ENCODE data around the gene MROH7. TPM values are rescaled to one million over a fixed set of nuclear protein-coding genes. Genes with fewer than 3 reads are reported as not detected.

Gene MROH7
- polyA plus RNA-seq, 3 donors: 1.1 TPM; not detected in 2

- no peak overlapping the region for H3K9ac ChIP-seq (ENCODE audit: insufficient read depth, low read length, poor library complexity, severe bottlenecking)
- no peak overlapping the region for H3K27ac ChIP-seq (ENCODE audit: low read depth in 1 of 2, low read length in 2 of 2)
- Mint-ChIP-seq H3K27me3 (ENCODE audit: low read depth in 3 of 3) (peaks cover 0 to 2% (median 0%) of the 10 kb centered on the region in 3 donors), H3K4me1 (no peaks in the 10 kb centered on the region), H3K9me3 (peaks cover 0 to 5% (median 0%) of the 10 kb centered on the region in 7 donors), H3K36me3 (peaks cover 0 to 2% of the 10 kb centered on the region in 2 donors), H3K27ac (no peak overlapping the region), H3K4me3 (no peak overlapping the region)
- intact Hi-C loops (cut with micrococcal nuclease): no loop called here
- H3K4me1 ChIP-seq (ENCODE audit: control insufficient read depth in 1 of 2, insufficient read depth in 2 of 2, low read length in 2 of 2): no peaks in the 10 kb centered on the region
- H3K27me3 ChIP-seq (ENCODE audit: control insufficient read depth in 2 of 2, insufficient read depth in 2 of 2, low read length in 2 of 2): no peaks in the 10 kb centered on the region
- WGBS (ENCODE audit: insufficient coverage): 55% methylated on average over 5 of the region's 6 CpGs
- TF ChIP-seq CTCF (IDR thresholded peaks at IDR 0.05): no peak
- no peak overlapping the region for H3K4me2 ChIP-seq (replicated peaks; ENCODE audit: extremely low read depth, low read length, poor library complexity, severe bottlenecking)
- DNase-seq: peak in 1 of 3 donors; percentile 29
- no peak overlapping the region for H3K4me3 ChIP-seq (replicated peaks in 1 of 3; ENCODE audit: low read depth in 2 of 3, low read length in 3 of 3)
- H3K36me3 ChIP-seq (replicated peaks in 1 of 2; ENCODE audit: control insufficient read depth in 1 of 2, insufficient read depth in 2 of 2, low read length in 2 of 2): no peaks in the 10 kb centered on the region
- H2AFZ ChIP-seq (ENCODE audit: insufficient read depth, low read depth, low read length, poor library complexity, severe bottlenecking): no peak overlapping the region
- H4K20me1 ChIP-seq (ENCODE audit: insufficient read depth, low read length): no peaks in the 10 kb centered on the region
- H3K9me3 ChIP-seq (replicated peaks in 1 of 2; ENCODE audit: control insufficient read depth in 1 of 2, insufficient read depth in 1 of 2, low read length in 2 of 2): no peaks in the 10 kb centered on the region
- H3K79me2 ChIP-seq (ENCODE audit: insufficient read depth, low read length): no peaks in the 10 kb centered on the region
Measured at GRCh38 chr1:54666333-54666732, 24.7 kb downstream of the MROH7 start.

- Histone ChIP-seq H3K4me1 (ENCODE audit: control insufficient read depth in 1 of 2, insufficient read depth in 2 of 2, low read length in 2 of 2) (no peaks in the 10 kb centered on the region), H2AFZ (ENCODE audit: insufficient read depth, low read depth, low read length, poor library complexity, severe bottlenecking) (no peak overlapping the region), H3K9me3 (replicated peaks in 1 of 2; ENCODE audit: control insufficient read depth in 1 of 2, insufficient read depth in 1 of 2, low read length in 2 of 2) (no peaks in the 10 kb centered on the region), H3K79me2 (ENCODE audit: insufficient read depth, low read length) (no peaks in the 10 kb centered on the region), H3K36me3 (replicated peaks in 1 of 2; ENCODE audit: control insufficient read depth in 1 of 2, insufficient read depth in 2 of 2, low read length in 2 of 2) (no peaks in the 10 kb centered on the region), H3K27me3 (ENCODE audit: control insufficient read depth in 2 of 2, insufficient read depth in 2 of 2, low read length in 2 of 2) (no peaks in the 10 kb centered on the region), H4K20me1 (ENCODE audit: insufficient read depth, low read length) (no peaks in the 10 kb centered on the region), H3K9ac (ENCODE audit: insufficient read depth, low read length, poor library complexity, severe bottlenecking) (no peak overlapping the region), H3K27ac (ENCODE audit: low read depth in 1 of 2, low read length in 2 of 2) (no peak overlapping the region), H3K4me2 (replicated peaks; ENCODE audit: extremely low read depth, low read length, poor library complexity, severe bottlenecking) (no peak overlapping the region), H3K4me3 (replicated peaks in 1 of 3; ENCODE audit: low read depth in 2 of 3, low read length in 3 of 3) (no peak overlapping the region)
- H3K4me3 Mint-ChIP-seq: no peak overlapping the region
- H3K36me3 Mint-ChIP-seq: peaks cover 0 to 2% of the 10 kb centered on the region in 2 donors
- peaks cover 0 to 2% (median 0%) of the 10 kb centered on the region in 3 donors for H3K27me3 Mint-ChIP-seq (ENCODE audit: low read depth in 3 of 3)
- intact Hi-C loops (cut with micrococcal nuclease): no loop called here
- H3K27ac Mint-ChIP-seq: no peak overlapping the region
- no peak for DNase-seq
- TF ChIP-seq CTCF (IDR thresholded peaks at IDR 0.05): no peak
- 90% methylated on average over 2 of the region's 2 CpGs for WGBS (ENCODE audit: insufficient coverage)
- H3K4me1 Mint-ChIP-seq: no peaks in the 10 kb centered on the region
- peaks cover 0 to 5% (median 0%) of the 10 kb centered on the region in 7 donors for H3K9me3 Mint-ChIP-seq
Measured at GRCh38 chr1:54667797-54668196, 26.2 kb downstream of the MROH7 start.
